Lower lobe of right lung (tissue), 2 donors: ENCODE measurements around the gene MACROD2. TPM values are rescaled to one million over a fixed set of nuclear protein-coding genes. Genes with fewer than 3 reads are reported as not detected.
A peak's percentile ranks its signal among the peaks of the same experiment; 100 is the strongest.

Experiments used
- ATAC-seq, 2 donors: fragments of 200-7000 bp; cut with Tn5 transposase; one replicate each; pipeline ENCODE4 v1.9.1; 2020 to 2022; ENCODE audit warnings: mild to moderate bottlenecking in 2 of 2, moderate library complexity in 2 of 2
- DNase-seq: peaks from one replicate; pipeline ENCODE4 v3.0.0-alpha.2; 2020
- H3K27ac ChIP-seq: fragments of 200-600 bp; one replicate; pipeline ENCODE4 v1.8.0; 2022
- H3K27me3 ChIP-seq: fragments of 200-600 bp; one replicate; pipeline ENCODE4 v1.8.0; 2022; ENCODE audit warnings: low read depth
- H3K36me3 ChIP-seq: fragments of 200-600 bp; one replicate; pipeline ENCODE4 v1.8.0; 2022; ENCODE audit warnings: mild to moderate bottlenecking
- H3K4me1 ChIP-seq: fragments of 200-600 bp; one replicate; pipeline ENCODE4 v1.8.0; 2022
- H3K4me3 ChIP-seq: fragments of 200-600 bp; one replicate; pipeline ENCODE4 v1.8.0; 2022; ENCODE audit warnings: mild to moderate bottlenecking
- H3K9me3 ChIP-seq: fragments of 200-600 bp; one replicate; pipeline ENCODE4 v1.8.0; 2022
- intact Hi-C: fragments of 100-400 bp; cut with DNase I; formaldehyde crosslinking; loops from one replicate; pipeline ENCODE4 v1.11.0; 2022
- total RNA-seq: library from RNA; stranded (reverse); fragmentation: NEBNext Ultra II Directional; extraction: Animal tissue kit (Norgen Biotek cat#: 25700); gene quantifications from one replicate; pipeline ENCODE4 v1.2.1, GENCODE V29; 2021
- TF ChIP-seq, protein P1 (sequence below): fragments of 200-600 bp; IDR thresholded peaks from one replicate; pipeline ENCODE4 v1.8.0; 2022; ENCODE audit warnings: antibody characterized with exemption, mild to moderate bottlenecking
- donor health status: DM: no; HTN: yes; CAD: no; lungs with severe emphysema.

Gene MACROD2
- total RNA-seq, 1 donor from 2014 or later: 73.0 TPM

DNA sequence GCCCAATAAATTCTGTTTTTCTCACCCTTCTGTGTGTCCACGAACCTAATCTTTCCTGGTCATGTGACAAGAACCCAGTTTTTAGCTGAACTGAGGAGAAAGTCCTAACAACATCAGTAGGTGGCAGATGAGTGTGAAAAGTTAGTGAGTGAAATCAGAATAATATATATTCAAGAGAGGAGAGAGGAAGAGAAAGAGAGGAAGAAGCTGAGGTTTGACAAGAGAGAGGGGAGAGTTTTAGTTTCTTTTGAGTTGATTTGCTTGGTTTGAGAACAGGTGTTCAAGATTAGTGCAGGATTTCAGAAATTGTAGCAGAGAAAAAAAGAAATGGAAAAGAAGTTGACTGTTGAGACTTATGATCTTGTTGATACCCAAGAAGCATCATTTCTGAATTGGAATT is 1272.6 kb downstream of the MACROD2 start:
- Histone ChIP-seq H3K27ac (no peak overlapping the region), H3K36me3 (no peaks in the 10 kb centered on the region), H3K27me3 (no peaks in the 10 kb centered on the region), H3K4me1 (no peaks in the 10 kb centered on the region), H3K4me3 (no peak overlapping the region), H3K9me3 (no peaks in the 10 kb centered on the region)
- TF ChIP-seq, protein P1, sequence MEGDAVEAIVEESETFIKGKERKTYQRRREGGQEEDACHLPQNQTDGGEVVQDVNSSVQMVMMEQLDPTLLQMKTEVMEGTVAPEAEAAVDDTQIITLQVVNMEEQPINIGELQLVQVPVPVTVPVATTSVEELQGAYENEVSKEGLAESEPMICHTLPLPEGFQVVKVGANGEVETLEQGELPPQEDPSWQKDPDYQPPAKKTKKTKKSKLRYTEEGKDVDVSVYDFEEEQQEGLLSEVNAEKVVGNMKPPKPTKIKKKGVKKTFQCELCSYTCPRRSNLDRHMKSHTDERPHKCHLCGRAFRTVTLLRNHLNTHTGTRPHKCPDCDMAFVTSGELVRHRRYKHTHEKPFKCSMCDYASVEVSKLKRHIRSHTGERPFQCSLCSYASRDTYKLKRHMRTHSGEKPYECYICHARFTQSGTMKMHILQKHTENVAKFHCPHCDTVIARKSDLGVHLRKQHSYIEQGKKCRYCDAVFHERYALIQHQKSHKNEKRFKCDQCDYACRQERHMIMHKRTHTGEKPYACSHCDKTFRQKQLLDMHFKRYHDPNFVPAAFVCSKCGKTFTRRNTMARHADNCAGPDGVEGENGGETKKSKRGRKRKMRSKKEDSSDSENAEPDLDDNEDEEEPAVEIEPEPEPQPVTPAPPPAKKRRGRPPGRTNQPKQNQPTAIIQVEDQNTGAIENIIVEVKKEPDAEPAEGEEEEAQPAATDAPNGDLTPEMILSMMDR: no peak
- no peak for DNase-seq
- ATAC-seq: no peak
- intact Hi-C loops: no loop called here

DNA sequence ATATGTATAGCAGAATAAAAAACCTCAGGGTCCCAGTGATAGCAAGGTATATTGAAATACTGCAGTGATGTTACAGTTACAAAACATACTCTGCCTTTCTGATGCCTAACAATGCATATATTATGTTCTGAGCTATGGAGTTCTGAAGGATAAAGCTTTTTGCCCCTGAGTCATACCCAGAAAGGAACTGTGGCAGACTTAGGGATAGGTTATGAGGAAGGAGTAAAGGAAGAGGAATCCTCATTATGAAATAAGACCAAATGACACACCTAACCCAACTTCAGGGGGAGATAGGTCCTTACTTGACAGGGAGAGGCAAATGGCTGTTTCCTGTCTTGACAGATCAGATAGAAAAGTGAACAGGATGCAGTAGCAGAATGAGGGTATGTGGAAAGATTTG is 1282.7 kb downstream of the MACROD2 start:
- Histone ChIP-seq H3K27ac (no peak overlapping the region), H3K4me3 (no peak overlapping the region), H3K4me1 (no peaks in the 10 kb centered on the region), H3K36me3 (no peaks in the 10 kb centered on the region), H3K27me3 (no peaks in the 10 kb centered on the region), H3K9me3 (no peaks in the 10 kb centered on the region)
- TF ChIP-seq, protein P1: no peak
- no peak for ATAC-seq
- DNase-seq: no peak
- intact Hi-C loops: no loop called here

DNA sequence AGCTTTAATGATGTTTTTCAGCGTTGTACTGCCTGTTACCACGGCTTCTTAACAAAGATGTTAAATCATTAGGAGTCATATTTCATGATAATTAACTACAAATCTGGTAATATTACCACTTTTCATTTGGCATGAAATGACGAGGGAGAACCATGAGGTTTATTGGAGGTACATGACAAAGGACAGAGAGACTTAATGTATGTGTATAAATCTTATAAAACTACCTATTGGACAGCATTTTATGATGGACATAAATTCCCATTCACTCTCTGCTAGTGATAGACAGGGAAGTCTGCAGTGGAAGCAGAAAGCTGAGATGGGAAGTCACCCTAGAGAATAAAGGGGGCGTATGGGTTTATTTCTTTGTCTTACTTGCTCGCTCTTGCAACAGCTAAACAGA is 1292.0 kb downstream of the MACROD2 start:
- TF ChIP-seq, protein P1: no peak
- no peak for ATAC-seq
- Histone ChIP-seq H3K27me3 (no peaks in the 10 kb centered on the region), H3K4me3 (no peak overlapping the region), H3K27ac (no peak overlapping the region), H3K36me3 (no peaks in the 10 kb centered on the region), H3K4me1 (no peaks in the 10 kb centered on the region), H3K9me3 (no peaks in the 10 kb centered on the region)
- no peak for DNase-seq
- intact Hi-C loops: no loop called here

DNA sequence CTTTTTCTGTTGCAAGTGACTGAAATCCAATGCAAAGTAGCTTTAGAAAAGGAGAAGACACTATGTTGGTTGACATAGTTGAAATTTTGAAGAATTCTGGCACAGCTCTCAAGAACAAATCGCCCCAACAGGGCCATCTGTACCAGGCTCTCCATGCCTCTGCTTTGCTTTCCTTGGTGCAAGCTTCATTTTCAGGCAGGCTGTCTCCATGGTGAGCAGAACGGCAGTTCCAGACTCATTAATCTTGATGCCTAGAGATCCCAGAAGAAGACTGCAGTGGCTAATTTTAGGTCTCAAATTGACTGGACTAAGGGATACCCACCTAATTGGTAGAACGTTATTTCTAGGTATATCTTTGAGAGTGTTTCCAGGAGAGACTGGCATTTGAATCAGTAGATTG is 1292.8 kb downstream of the MACROD2 start:
- Histone ChIP-seq H3K4me3 (no peak overlapping the region), H3K9me3 (no peaks in the 10 kb centered on the region), H3K36me3 (no peaks in the 10 kb centered on the region), H3K4me1 (no peaks in the 10 kb centered on the region), H3K27me3 (no peaks in the 10 kb centered on the region), H3K27ac (no peak overlapping the region)
- TF ChIP-seq, protein P1: no peak
- ATAC-seq (no peak), DNase-seq (no peak)
- intact Hi-C loops: no loop called here

DNA sequence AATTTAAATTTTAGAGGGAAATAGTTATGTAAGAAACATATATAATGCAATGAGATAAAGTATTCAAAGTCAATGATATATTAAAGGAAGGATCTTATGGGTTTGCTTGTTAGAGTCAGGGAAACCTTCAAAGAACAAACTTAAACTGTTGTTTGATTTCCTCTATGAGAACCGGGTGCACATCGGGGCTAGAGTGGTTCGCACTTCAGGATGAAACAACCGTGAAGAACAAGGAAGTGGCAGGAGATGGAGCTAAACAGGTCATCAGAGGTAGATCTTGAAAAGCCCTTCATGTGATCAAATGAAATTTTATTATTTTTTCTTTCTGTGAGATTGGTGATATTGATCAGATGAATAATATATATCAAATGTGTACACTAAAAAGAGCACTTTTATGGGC is 1294.0 kb downstream of the MACROD2 start:
- TF ChIP-seq, protein P1: no peak
- Histone ChIP-seq H3K9me3 (no peaks in the 10 kb centered on the region), H3K4me3 (no peak overlapping the region), H3K4me1 (no peaks in the 10 kb centered on the region), H3K27ac (no peak overlapping the region), H3K27me3 (no peaks in the 10 kb centered on the region), H3K36me3 (no peaks in the 10 kb centered on the region)
- intact Hi-C loops: no loop called here
- ATAC-seq (peak in 1 of 2 donors; percentile 43), DNase-seq (no peak)

DNA sequence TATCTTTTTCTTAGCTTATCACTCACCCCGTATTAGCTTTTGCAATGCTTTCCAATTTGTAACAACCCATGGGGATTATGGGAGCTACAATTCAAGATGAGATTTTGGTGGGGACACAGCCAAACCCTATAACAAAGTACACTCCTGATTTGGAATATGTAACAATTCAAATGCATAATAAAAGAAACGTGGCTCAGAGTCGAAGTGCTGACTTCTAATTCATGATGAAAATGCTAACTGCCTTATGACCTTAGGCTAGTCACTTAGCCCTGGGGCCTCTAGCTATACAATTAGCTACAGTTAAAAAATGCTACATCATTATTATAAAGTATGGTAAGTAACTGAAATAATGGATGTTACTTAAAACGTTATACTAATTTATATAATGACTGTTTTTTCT is 1297.1 kb downstream of the MACROD2 start:
- no peaks in the 10 kb centered on the region for H3K27me3 ChIP-seq
- no peak for DNase-seq
- intact Hi-C loops: no loop called here

More for the DNA sequence above, 1297.1 kb downstream of the MACROD2 start:
- Histone ChIP-seq H3K9me3 (no peaks in the 10 kb centered on the region), H3K4me3 (no peak overlapping the region), H3K27ac (no peak overlapping the region), H3K4me1 (no peaks in the 10 kb centered on the region), H3K36me3 (no peaks in the 10 kb centered on the region)
- ATAC-seq: no peak
- TF ChIP-seq, protein P1: no peak
